ENCODE measurements around the gene UBAP2L. TPM values are rescaled to one million over a fixed set of nuclear protein-coding genes. Genes with fewer than 3 reads are reported as not detected.
A peak's percentile ranks its signal among the peaks of the same experiment; 100 is the strongest.
"Not testable (repeated sequence)": the region's sequence is repeated elsewhere in the genome, so short reads cannot be mapped to it uniquely, and the experiment has no call there.

UBAP2L gene
- total and polyA plus RNA-seq, 2 experiments from 2014 or later = 98.5 to 157 TPM

DNA sequence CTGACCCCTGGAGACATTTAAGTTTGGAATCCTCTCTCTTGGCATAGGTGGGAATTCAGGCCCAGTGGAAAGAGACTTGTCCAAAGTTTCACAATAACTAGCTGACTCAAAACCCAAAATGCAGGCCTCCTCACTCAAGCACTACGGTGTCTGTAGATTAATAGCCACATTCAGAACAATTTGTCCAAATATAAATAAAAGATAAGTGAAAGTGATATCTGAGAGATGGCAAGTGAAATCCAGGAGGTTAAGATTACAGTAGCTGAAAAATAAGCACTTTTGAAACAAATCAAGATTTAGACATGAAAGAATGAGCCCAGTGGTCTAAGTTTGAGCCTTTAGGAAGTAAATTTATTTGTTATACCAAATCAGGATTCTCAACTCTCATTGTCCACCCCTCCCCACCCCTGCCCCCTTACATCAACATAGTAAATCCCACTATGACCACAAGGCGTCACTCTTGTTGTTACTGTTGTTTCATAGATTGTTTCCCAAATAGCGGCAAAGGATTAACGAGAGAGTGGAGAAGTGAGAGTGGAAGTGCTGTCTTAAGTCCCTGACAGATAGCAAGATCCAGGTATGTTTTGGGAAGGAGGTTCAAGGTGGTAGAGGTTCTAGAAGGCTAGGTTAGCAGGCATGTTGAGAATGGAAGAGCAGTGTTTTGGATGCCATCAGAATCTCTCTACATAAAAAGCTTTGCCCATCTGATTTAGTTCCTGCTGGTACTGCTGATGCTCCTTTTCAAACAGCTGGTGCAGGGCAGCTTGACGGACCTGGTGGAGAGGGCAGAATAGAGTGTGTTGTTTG, 21.8 kb upstream of the UBAP2L start (continued):
- no peak for TF ChIP-seq ZNF462 (CRISPR knock-in tag; IDR thresholded peaks at IDR 0.05)

- no peaks in the 10 kb centered on the region for H3K9me3 Mint-ChIP-seq
- H4K20me1 ChIP-seq (replicated peaks; ENCODE audit: insufficient read depth) = no peaks in the 10 kb centered on the region
- H3K36me3 ChIP-seq (ENCODE audit: insufficient read depth) = no peaks in the 10 kb centered on the region
- H3K79me2 ChIP-seq (replicated peaks; ENCODE audit: insufficient read depth) = no peaks in the 10 kb centered on the region
- no peak for DNase-seq (ENCODE audit: low spot score)
- peaks cover 8% of the 10 kb centered on the region; the same call in 1 of the 3 replicates for H3K4me1 Mint-ChIP-seq
- H3K36me3 Mint-ChIP-seq (ENCODE audit: low read depth) = no peaks in the 10 kb centered on the region; the same call in 2 of the 3 replicates
- no peak overlapping the region for H3K4me3 Mint-ChIP-seq
- no peaks in the 10 kb centered on the region for H3K9me2 ChIP-seq (ENCODE audit: insufficient read depth)
- no peak overlapping the region for H3K27ac ChIP-seq (ENCODE audit: low read depth)
- peak; percentile 34 for ATAC-seq
- peak overlapping the region; percentile 23 for H3K4me2 ChIP-seq
- peaks cover 6% of the 10 kb centered on the region for H3K27me3 Mint-ChIP-seq (ENCODE audit: insufficient read depth, low read depth, poor library complexity)
- no peaks in the 10 kb centered on the region for H3K27me3 ChIP-seq (ENCODE audit: insufficient read depth)
- peaks cover 4% of the 10 kb centered on the region; the same call in 1 of the 2 replicates for H3K4me1 ChIP-seq (ENCODE audit: insufficient read depth)
- TF ChIP-seq EZH2 (IDR thresholded peaks at IDR 0.05; ENCODE audit: low read depth, unreplicated experiment) = no peak
- TF ChIP-seq, protein P1, sequence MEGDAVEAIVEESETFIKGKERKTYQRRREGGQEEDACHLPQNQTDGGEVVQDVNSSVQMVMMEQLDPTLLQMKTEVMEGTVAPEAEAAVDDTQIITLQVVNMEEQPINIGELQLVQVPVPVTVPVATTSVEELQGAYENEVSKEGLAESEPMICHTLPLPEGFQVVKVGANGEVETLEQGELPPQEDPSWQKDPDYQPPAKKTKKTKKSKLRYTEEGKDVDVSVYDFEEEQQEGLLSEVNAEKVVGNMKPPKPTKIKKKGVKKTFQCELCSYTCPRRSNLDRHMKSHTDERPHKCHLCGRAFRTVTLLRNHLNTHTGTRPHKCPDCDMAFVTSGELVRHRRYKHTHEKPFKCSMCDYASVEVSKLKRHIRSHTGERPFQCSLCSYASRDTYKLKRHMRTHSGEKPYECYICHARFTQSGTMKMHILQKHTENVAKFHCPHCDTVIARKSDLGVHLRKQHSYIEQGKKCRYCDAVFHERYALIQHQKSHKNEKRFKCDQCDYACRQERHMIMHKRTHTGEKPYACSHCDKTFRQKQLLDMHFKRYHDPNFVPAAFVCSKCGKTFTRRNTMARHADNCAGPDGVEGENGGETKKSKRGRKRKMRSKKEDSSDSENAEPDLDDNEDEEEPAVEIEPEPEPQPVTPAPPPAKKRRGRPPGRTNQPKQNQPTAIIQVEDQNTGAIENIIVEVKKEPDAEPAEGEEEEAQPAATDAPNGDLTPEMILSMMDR (conservative IDR thresholded peaks at IDR 0.05; ENCODE audit: low read depth in 2 of 2) = no peak
- no peak for TF ChIP-seq ZNF331 (CRISPR knock-in tag; IDR thresholded peaks at IDR 0.05; ENCODE audit: low read depth)
- no peak for TF ChIP-seq ZNF114 (CRISPR knock-in tag; IDR thresholded peaks at IDR 0.05)
- no peak for TF ChIP-seq JUNB (IDR thresholded peaks at IDR 0.05; ENCODE audit: unreplicated experiment)
- peak overlapping the region; percentile 17; the same call in 1 of the 2 replicates for H3K4me3 ChIP-seq
- peak overlapping the region; percentile 80 for H2AFZ ChIP-seq
- peaks cover 6% of the 10 kb centered on the region; the same call in 1 of the 2 replicates for H3F3A ChIP-seq (replicated peaks; ENCODE audit: low read depth)
- no peak overlapping the region for H3K27ac Mint-ChIP-seq
Observed at GRCh38 chr1:154199563-154199879, 21.2 kb upstream of the UBAP2L start.

DNA sequence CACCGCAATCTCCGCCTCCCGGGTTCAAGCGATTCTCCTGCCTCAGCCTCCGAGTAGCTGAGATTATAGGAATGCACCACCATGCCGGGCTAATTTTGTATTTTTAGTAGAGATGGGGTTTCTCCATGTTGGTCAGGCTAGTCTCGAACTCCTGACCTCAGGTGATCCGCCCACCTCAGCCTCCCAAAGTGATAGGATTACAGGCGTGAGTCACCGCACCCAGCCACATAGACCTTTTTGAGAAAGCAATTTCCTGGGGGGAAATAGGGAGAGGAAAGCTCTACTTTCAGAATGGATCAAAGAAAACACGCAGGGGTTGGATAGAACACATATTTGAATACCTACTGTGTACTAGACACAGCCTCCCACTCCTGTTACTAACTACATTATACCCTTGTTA, 15.0 kb upstream of the UBAP2L start:
- H3K4me2 ChIP-seq; H3K27ac ChIP-seq (ENCODE audit: low read depth); H3K4me1 Mint-ChIP-seq; H2AFZ ChIP-seq; DNase-seq (ENCODE audit: low spot score); H4K20me1 ChIP-seq (replicated peaks; ENCODE audit: insufficient read depth); H3K27me3 ChIP-seq (ENCODE audit: insufficient read depth); H3K9me2 ChIP-seq (ENCODE audit: insufficient read depth); H3K4me1 ChIP-seq (ENCODE audit: insufficient read depth); H3F3A ChIP-seq (replicated peaks; ENCODE audit: low read depth); H3K4me3 Mint-ChIP-seq; H3K79me2 ChIP-seq (replicated peaks; ENCODE audit: insufficient read depth); H3K27me3 Mint-ChIP-seq (ENCODE audit: insufficient read depth, low read depth, poor library complexity); H3K27ac Mint-ChIP-seq; H3K9me3 Mint-ChIP-seq; ATAC-seq; H3K4me3 ChIP-seq: not testable (repeated sequence)
- H3K36me3 ChIP-seq (ENCODE audit: insufficient read depth) = peaks cover 20% of the 10 kb centered on the region
- H3K36me3 Mint-ChIP-seq (ENCODE audit: low read depth) = peaks cover 40% of the 10 kb centered on the region

Data from GM23338 (cell line).